Keratinocyte (primary cell): Measurements from ENCODE around the gene ANTXR2.

Experiments
- EZH2 ChIP-seq: IDR thresholded peaks from one replicate; pipeline ENCODE4 v1.6.1; 2012; ENCODE audit warnings: inconsistent platforms, mild to moderate bottlenecking, low read length, moderate library complexity
- TF ChIP-seq, protein P1 (sequence below), 3 experiments: IDR thresholded peaks in 1 of 3; conservative IDR thresholded peaks in 1 of 3; optimal IDR thresholded peaks in 1 of 3; 2 replicates in 2 of 3; 3 replicates in 1 of 3; pipeline versions ENCODE3 to v1.5.1; 2011; ENCODE audit warnings: low read length in 3 of 3, mild to moderate bottlenecking in 3 of 3, moderate library complexity in 2 of 3, control low read depth in 1 of 3, inconsistent platforms in 1 of 3; ENCODE audit not compliant: insufficient read depth in 2 of 3; ENCODE audit errors: extremely low read depth in 1 of 3

DNA sequence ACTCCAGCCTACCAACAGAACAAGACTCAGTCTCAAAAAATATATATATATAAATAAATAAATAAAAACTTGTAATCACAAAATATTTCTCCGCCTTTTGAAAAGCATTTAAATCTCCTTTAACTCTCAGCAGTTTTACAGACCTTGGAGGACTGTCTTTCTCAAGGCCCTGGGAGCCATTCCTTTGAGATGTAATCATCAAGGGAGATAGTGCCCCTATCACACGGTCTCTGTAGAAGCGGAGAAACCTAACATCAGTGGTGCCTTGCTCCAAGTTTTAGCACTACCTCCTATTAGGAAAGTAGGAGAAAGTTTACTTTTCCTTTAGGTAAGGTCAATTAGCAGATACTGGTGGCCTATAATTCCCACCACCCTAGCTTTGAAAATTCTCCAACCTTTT, 58.5 kb downstream of the ANTXR2 start:
- TF ChIP-seq EZH2, result no peak
- TF ChIP-seq, protein P1, sequence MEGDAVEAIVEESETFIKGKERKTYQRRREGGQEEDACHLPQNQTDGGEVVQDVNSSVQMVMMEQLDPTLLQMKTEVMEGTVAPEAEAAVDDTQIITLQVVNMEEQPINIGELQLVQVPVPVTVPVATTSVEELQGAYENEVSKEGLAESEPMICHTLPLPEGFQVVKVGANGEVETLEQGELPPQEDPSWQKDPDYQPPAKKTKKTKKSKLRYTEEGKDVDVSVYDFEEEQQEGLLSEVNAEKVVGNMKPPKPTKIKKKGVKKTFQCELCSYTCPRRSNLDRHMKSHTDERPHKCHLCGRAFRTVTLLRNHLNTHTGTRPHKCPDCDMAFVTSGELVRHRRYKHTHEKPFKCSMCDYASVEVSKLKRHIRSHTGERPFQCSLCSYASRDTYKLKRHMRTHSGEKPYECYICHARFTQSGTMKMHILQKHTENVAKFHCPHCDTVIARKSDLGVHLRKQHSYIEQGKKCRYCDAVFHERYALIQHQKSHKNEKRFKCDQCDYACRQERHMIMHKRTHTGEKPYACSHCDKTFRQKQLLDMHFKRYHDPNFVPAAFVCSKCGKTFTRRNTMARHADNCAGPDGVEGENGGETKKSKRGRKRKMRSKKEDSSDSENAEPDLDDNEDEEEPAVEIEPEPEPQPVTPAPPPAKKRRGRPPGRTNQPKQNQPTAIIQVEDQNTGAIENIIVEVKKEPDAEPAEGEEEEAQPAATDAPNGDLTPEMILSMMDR (optimal IDR thresholded peaks at IDR 0.05 in 1 of 3, IDR thresholded peaks at IDR 0.05 in 1 of 3, conservative IDR thresholded peaks at IDR 0.05 in 1 of 3; ENCODE audit: extremely low read depth in 1 of 3, insufficient read depth in 2 of 3, low read length in 3 of 3), result no peak
